ENCODE measurements around the gene SCART1. TPM values are rescaled to one million over a fixed set of nuclear protein-coding genes. Genes with fewer than 3 reads are reported as not detected.

SCART1 gene
- total and polyA plus RNA-seq, 2 donors (not counting 3 experiments of a cell fraction or from before 2014, with no cell fraction given) = 0.90 to 1.0 TPM

DNA sequence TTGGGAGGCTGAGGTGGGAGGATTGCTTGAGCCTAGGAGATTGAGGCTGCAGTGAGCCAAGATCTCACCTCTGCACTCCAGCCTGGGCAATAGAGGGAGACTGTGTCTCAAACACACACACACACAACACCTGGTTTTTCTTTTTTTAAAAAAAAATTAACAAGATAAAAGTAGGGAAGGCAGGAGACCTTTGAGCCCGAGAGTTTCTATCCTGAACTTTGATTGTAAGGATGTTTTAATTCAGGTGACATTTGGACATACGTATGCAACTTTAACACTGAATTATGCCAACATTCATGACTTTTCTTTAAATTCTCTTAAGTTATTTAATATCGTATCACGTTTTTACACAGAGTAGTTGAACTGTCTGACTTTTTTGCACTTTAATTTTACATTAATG is 61.7 kb downstream of the SCART1 start:
- Histone ChIP-seq H3K27me3 (ENCODE audit: control insufficient read depth in 2 of 2, insufficient read depth in 2 of 2, low read length in 2 of 2) (peaks cover 0 to 8% of the 10 kb centered on the region in 2 experiments), H3K4me2 (ENCODE audit: insufficient read depth, low read length) (no peak overlapping the region), H3K36me3 (ENCODE audit: control insufficient read depth in 2 of 2, extremely low read depth in 1 of 2, insufficient read depth in 2 of 2, low read length in 2 of 2) (no peaks in the 10 kb centered on the region), H3K9ac (replicated peaks; ENCODE audit: extremely low read depth, insufficient read depth, low read length) (no peak overlapping the region), H3K79me2 (ENCODE audit: control insufficient read depth, insufficient read depth, low read length) (no peaks in the 10 kb centered on the region), H2AFZ (ENCODE audit: low read depth, low read length) (no peak overlapping the region), H3K4me1 (ENCODE audit: control insufficient read depth, extremely low read depth, insufficient read depth, low read length) (no peaks in the 10 kb centered on the region), H3K27ac (ENCODE audit: insufficient read depth, low read depth, low read length) (no peak overlapping the region), H4K20me1 (replicated peaks; ENCODE audit: control insufficient read depth, extremely low read depth, insufficient read depth, low read length) (no peaks in the 10 kb centered on the region), H3K4me3 (replicated peaks in 1 of 3; ENCODE audit: insufficient read depth in 1 of 3, low read depth in 1 of 3, low read length in 3 of 3) (no peak overlapping the region), H3K9me1 (replicated peaks; ENCODE audit: control insufficient read depth, extremely low read depth, insufficient read depth, low read length) (no peaks in the 10 kb centered on the region), H3K9me3 (replicated peaks; ENCODE audit: control insufficient read depth, insufficient read depth, low read length) (peaks cover 2% of the 10 kb centered on the region)
- TF ChIP-seq GATA2 (IDR thresholded peaks at IDR 0.05; ENCODE audit: insufficient read depth, insufficient read length, low read depth, low read length) (no peak), POLR2A (IDR thresholded peaks at IDR 0.05; ENCODE audit: low read depth, low read length) (no peak), EZH2 (IDR thresholded peaks at IDR 0.05; ENCODE audit: borderline replicate concordance, low read depth, low read length, severe bottlenecking) (no peak), JUN (IDR thresholded peaks at IDR 0.05; ENCODE audit: borderline replicate concordance, insufficient read depth, insufficient read length, low read depth) (no peak), FOS (IDR thresholded peaks at IDR 0.05; ENCODE audit: borderline replicate concordance, insufficient read depth, low read length) (no peak), POLR2AphosphoS5 (IDR thresholded peaks at IDR 0.05; ENCODE audit: insufficient read depth, low read depth, low read length) (no peak), MYC (IDR thresholded peaks at IDR 0.05; ENCODE audit: low read depth, low read length) (no peak)
- TF ChIP-seq, protein P1, sequence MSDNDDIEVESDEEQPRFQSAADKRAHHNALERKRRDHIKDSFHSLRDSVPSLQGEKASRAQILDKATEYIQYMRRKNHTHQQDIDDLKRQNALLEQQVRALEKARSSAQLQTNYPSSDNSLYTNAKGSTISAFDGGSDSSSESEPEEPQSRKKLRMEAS (IDR thresholded peaks at IDR 0.05; ENCODE audit: insufficient read depth, insufficient read length) = no peak
- TF ChIP-seq, protein P2, sequence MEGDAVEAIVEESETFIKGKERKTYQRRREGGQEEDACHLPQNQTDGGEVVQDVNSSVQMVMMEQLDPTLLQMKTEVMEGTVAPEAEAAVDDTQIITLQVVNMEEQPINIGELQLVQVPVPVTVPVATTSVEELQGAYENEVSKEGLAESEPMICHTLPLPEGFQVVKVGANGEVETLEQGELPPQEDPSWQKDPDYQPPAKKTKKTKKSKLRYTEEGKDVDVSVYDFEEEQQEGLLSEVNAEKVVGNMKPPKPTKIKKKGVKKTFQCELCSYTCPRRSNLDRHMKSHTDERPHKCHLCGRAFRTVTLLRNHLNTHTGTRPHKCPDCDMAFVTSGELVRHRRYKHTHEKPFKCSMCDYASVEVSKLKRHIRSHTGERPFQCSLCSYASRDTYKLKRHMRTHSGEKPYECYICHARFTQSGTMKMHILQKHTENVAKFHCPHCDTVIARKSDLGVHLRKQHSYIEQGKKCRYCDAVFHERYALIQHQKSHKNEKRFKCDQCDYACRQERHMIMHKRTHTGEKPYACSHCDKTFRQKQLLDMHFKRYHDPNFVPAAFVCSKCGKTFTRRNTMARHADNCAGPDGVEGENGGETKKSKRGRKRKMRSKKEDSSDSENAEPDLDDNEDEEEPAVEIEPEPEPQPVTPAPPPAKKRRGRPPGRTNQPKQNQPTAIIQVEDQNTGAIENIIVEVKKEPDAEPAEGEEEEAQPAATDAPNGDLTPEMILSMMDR (IDR thresholded peaks at IDR 0.05; ENCODE audit: extremely low read depth in 1 of 2, insufficient read depth in 1 of 2, low read depth in 1 of 2, low read length in 2 of 2) = no peak
- intact Hi-C loops (cut with micrococcal nuclease) (no loop called here), dilution Hi-C loops (cut with MboI; ENCODE audit: extremely low pct_ligation_motif_present, low sequenced_read_pairs) (no loop called here)
- DNase-seq (ENCODE audit: low read depth, low spot score) (no peak), FAIRE-seq (no peak)
- no TSS peak for BruUV-seq (replicated peaks)
- ChIA-PET CTCF (interaction anchor here (1.2 kb wide), 1 partner anchor 77 kb away, joined by 4 read pairs; no protein-coding TSS in a partner anchor), POLR2A (no interaction called here)
